Hepatocyte (in vitro differentiated cells): Measurements from ENCODE around the gene DPP10.

Source experiments
- EZH2phosphoT487 ChIP-seq: fragments of 200-600 bp; sonication (generic); IDR thresholded peaks from one replicate; pipeline ENCODE4 v1.6.1; 2018; ENCODE audit warnings: antibody characterized with exemption, mild to moderate bottlenecking, low read depth, moderate library complexity; ENCODE audit not compliant: unreplicated experiment, severe bottlenecking
- TF ChIP-seq, protein P1 (sequence below): fragments of 200-600 bp; sonication (generic); IDR thresholded peaks from 2 replicates; pipeline ENCODE4 v1.5.1; 2016; ENCODE audit warnings: antibody characterized with exemption, mild to moderate bottlenecking; ENCODE audit not compliant: poor library complexity

DNA sequence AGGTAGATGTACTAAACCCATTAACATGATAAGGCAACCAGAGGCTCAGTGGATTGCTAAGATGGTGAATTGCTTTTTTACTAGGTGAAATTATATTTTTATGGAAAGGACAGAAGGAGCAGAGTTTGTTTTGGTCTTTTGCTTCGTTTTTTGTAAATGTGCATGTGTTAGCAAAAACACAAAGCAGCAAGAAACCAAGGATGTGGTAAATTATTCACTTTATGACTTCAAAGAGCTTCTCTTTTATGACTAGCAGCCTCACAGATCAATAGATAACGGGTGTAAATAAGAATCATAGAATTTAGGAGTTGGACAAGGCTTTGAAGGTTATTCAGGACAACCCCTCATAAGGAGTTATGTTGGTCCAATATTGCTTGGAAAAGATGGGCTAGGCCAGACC is 615.0 kb downstream of the DPP10 start:
- TF ChIP-seq, protein P1, sequence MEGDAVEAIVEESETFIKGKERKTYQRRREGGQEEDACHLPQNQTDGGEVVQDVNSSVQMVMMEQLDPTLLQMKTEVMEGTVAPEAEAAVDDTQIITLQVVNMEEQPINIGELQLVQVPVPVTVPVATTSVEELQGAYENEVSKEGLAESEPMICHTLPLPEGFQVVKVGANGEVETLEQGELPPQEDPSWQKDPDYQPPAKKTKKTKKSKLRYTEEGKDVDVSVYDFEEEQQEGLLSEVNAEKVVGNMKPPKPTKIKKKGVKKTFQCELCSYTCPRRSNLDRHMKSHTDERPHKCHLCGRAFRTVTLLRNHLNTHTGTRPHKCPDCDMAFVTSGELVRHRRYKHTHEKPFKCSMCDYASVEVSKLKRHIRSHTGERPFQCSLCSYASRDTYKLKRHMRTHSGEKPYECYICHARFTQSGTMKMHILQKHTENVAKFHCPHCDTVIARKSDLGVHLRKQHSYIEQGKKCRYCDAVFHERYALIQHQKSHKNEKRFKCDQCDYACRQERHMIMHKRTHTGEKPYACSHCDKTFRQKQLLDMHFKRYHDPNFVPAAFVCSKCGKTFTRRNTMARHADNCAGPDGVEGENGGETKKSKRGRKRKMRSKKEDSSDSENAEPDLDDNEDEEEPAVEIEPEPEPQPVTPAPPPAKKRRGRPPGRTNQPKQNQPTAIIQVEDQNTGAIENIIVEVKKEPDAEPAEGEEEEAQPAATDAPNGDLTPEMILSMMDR, result no peak
- TF ChIP-seq EZH2phosphoT487, result no peak
